WI38 (cell line): ENCODE data around the gene PDCD4.

Source experiments
- H3K4me3 ChIP-seq: 2 replicates; pipeline ENCODE4 v1.5.1; 2011; ENCODE audit warnings: low read depth, mild to moderate bottlenecking, control low read depth, low read length
- TF ChIP-seq, protein P1 (sequence below): IDR thresholded peaks from 2 replicates; pipeline ENCODE4 v1.5.1; 2012; ENCODE audit warnings: low read depth, mild to moderate bottlenecking, control low read depth, low read length

PDCD4 gene

DNA sequence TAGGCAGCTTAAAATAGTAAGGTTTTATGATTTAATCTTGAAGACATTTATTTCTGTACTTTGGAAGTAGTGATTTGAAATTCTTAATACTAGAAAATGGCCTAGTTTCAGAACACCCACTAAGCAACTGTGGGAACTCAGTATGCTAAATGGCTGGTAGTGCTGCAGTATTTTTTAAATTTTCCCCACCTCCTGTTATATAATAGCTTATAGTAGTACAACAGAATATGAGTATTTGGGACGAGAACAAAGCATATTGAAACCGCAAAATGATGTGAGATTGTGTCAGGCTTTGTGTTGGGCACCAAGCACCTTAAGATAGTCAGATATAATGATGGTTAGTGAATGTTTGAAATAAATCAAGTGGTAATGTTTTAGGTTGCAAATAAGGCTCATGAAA lies 55.7 kb downstream of the PDCD4 start:
- no peak overlapping the region for H3K4me3 ChIP-seq
- TF ChIP-seq, protein P1, sequence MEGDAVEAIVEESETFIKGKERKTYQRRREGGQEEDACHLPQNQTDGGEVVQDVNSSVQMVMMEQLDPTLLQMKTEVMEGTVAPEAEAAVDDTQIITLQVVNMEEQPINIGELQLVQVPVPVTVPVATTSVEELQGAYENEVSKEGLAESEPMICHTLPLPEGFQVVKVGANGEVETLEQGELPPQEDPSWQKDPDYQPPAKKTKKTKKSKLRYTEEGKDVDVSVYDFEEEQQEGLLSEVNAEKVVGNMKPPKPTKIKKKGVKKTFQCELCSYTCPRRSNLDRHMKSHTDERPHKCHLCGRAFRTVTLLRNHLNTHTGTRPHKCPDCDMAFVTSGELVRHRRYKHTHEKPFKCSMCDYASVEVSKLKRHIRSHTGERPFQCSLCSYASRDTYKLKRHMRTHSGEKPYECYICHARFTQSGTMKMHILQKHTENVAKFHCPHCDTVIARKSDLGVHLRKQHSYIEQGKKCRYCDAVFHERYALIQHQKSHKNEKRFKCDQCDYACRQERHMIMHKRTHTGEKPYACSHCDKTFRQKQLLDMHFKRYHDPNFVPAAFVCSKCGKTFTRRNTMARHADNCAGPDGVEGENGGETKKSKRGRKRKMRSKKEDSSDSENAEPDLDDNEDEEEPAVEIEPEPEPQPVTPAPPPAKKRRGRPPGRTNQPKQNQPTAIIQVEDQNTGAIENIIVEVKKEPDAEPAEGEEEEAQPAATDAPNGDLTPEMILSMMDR: no peak

DNA sequence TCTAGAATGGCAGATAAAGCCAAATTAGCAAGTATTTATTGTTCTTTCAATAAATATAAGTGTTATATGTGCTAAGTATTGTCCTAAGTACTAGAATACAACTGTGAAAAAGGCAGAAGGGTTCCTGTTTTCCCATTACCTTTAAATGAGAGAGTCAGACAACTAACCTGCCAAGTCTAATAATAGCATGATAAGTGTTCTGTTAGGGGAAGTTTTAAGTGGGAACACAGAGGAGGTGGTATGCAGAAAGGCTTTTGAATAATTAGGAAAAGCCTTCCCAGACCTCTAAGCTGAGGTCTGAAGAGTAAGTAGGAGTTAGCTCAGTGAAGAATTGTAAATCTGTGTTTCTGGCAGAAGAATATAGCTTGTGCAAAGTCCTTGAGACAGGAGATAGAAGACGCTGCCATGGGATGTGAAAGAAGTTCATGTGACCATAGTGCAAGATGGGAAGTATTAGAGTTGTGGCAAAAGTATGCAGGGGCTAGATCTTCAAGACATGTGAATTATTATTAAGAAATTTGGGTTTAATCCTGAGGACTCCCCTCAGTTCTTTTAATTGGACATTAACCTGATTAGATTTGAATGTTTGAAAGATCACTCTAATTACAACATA lies 60.1 kb downstream of the PDCD4 start:
- no peak overlapping the region for H3K4me3 ChIP-seq
- TF ChIP-seq, protein P1: no peak

DNA sequence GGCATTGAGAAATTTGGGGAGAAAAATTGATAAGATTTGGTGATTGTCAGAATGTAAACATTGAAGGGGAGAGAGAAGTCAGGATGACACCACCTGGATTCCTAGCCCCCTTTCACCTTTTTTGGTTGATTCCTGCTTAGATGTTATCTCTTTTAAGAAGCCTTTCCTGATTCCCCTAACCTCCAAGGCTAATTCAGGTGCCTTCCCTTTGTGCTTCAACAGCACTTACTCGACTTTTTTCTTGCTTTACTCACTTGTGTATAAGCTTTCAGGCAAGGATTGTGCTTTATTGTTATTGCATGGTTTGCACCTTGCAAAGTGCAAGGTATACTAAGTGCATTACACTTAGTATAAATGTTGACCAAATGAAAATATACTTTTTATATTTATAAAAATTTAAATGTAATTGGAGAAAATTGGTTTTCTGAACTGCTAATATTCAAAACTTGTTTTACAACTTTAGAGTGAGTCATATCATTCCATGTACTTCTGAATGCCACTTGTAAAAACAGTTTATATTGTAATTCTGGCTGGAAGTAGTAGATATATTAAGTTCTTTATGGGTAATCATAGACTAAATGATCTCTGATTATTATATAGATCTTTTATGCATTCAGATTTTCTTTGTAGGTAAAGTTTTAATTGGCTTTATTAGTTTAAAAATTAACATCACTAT lies 60.9 kb downstream of the PDCD4 start:
- H3K4me3 ChIP-seq: no peak overlapping the region
- TF ChIP-seq, protein P1: no peak

DNA sequence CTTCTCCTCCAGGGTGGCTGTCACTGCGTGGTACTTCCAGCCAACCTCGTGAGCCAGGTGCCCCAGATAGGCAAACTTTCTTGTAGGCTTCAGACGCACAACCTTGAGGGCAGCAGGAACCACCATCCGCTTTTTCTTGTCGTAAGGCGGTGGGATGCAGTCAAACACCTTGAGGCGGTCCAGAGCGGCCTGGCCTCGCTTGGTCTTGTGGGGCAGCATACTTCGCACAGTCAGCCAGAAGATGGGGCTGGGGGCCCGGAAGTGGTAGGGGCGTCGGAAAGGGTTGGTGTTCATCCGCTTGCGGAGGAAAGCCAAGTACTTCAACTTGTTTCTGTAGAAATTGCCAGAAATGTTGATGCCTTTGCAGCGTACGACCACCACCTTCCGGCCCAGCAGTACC lies 65.0 kb downstream of the PDCD4 start:
- H3K4me3 ChIP-seq: no peak overlapping the region
- TF ChIP-seq, protein P1: no peak

DNA sequence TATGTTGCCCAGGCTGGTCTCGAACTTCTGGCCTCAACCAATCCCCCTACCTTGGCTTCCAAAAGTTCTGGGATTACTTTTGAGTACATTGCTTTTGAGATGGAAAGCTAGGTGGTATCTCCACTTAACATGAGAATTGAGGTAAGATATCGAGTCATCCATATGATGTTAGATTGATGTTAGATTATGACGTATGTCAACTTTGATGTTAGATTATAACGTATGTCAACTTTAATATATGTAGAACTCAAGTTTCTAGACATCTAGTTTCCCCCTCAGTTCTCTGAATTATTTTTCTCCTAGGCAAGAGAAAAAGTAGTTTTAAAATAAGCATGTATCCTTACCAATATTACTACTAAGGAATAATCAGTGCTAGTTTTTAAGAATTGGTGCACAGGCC lies 67.7 kb downstream of the PDCD4 start:
- TF ChIP-seq, protein P1: no peak
- H3K4me3 ChIP-seq: no peak overlapping the region

DNA sequence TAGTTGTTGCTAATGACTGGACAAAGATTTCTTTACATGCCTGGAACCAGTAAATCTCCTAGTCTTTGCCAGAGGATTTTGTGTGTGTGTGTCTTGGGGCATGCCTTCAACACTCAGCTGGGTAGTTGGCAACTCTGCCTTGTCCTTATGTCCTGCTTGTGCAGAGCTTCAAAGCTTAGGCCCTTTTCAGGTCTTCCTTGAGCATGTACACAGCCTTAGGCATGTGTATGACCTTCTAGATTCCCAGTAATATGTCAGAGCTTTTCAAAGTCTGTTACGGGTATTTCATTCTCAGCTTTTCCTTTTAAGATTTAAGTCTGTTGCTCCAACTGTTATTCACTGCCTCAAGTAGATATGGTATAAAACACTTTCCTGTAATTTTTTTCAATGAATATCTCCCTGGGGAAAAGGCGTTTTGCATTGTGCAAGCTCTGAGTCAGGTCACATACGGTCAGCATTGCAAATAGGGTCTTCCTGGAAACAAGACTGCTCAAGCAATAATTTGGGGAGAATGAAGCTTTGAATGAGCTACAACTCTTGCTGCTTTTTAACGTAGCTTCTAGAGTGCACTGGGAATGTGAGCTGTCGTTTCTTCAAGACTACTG lies 73.2 kb downstream of the PDCD4 start:
- TF ChIP-seq, protein P1: no peak
- no peak overlapping the region for H3K4me3 ChIP-seq

DNA sequence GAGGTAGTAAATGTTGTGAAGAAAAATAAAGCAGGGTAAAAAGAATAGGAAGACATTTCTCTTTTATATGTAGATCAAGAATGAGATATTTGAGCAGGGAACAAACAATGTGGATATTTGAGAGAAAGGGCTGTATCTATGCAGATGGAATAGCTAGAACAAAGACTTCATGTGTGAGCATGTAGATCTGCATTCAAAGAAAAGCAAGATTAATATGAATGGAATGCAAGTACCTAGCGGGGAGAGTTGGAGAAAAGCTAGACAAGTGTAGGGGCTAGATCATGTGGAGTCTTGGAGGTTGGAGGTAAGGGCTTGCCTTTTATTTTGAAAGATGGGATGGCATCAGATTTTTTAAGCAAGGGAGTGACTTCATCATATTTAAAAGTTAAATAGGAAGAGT lies 74.8 kb downstream of the PDCD4 start:
- TF ChIP-seq, protein P1: no peak
- no peak overlapping the region for H3K4me3 ChIP-seq
